ENCODE results near the gene ZNF488. TPM values are rescaled to one million over a fixed set of nuclear protein-coding genes. Genes with fewer than 3 reads are reported as not detected.

The ZNF488 gene
- total RNA-seq, 1 experiment from 2014 or later = 11.8 TPM

DNA sequence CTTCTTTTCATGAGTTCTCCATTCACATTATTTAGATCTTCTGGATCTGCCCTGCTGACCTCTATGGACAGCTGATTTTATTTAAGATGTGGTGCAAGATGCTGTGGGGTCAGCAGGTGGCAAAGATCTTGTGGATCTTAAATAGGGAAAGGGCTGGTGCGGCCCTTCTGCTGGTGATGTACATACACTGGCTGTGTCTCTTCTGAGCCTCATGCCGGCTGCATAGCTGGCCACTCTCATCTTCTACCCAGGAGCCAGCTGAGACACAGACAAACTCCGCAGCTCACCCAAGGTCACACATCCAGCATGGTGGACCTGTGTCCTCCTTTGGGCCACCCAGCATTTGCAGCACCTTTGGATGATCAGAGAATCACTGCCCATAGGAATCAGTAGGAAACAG, 26.2 kb downstream of the ZNF488 start:
- Histone ChIP-seq H3K36me3 (ENCODE audit: control insufficient read depth, insufficient read depth, low read length) (no peaks in the 10 kb centered on the region), H3K4me3 (ENCODE audit: low read depth in 2 of 2, low read length in 2 of 2) (no peak overlapping the region), H3K9me3 (ENCODE audit: control insufficient read depth, insufficient read depth, low read depth, low read length) (no peaks in the 10 kb centered on the region), H3K27ac (ENCODE audit: low read length) (no peak overlapping the region), H3K27me3 (ENCODE audit: control insufficient read depth, insufficient read depth, low read length) (no peaks in the 10 kb centered on the region), H3K4me1 (ENCODE audit: control insufficient read depth, insufficient read depth, low read length) (no peaks in the 10 kb centered on the region)
- POLR2A ChIA-PET = no interaction called here
- CTCF ChIA-PET = no interaction called here
- intact Hi-C loops (cut with micrococcal nuclease; ENCODE audit: unreplicated experiment) (no loop called here), in situ Hi-C loops (cut with HindIII; ENCODE audit: low pct_unique_long_range_greater_than_20kb, low sequenced_read_pairs) (no loop called here)
- no peak for ATAC-seq
- TF ChIP-seq TCF7L2 (IDR thresholded peaks at IDR 0.05; ENCODE audit: low read depth, low read length) = no peak
- TF ChIP-seq CTCF (IDR thresholded peaks at IDR 0.05) = no peak
- no peak for TF ChIP-seq POLR2AphosphoS5 (IDR thresholded peaks at IDR 0.05; ENCODE audit: low read depth, low read length)
- TF ChIP-seq, protein P1, sequence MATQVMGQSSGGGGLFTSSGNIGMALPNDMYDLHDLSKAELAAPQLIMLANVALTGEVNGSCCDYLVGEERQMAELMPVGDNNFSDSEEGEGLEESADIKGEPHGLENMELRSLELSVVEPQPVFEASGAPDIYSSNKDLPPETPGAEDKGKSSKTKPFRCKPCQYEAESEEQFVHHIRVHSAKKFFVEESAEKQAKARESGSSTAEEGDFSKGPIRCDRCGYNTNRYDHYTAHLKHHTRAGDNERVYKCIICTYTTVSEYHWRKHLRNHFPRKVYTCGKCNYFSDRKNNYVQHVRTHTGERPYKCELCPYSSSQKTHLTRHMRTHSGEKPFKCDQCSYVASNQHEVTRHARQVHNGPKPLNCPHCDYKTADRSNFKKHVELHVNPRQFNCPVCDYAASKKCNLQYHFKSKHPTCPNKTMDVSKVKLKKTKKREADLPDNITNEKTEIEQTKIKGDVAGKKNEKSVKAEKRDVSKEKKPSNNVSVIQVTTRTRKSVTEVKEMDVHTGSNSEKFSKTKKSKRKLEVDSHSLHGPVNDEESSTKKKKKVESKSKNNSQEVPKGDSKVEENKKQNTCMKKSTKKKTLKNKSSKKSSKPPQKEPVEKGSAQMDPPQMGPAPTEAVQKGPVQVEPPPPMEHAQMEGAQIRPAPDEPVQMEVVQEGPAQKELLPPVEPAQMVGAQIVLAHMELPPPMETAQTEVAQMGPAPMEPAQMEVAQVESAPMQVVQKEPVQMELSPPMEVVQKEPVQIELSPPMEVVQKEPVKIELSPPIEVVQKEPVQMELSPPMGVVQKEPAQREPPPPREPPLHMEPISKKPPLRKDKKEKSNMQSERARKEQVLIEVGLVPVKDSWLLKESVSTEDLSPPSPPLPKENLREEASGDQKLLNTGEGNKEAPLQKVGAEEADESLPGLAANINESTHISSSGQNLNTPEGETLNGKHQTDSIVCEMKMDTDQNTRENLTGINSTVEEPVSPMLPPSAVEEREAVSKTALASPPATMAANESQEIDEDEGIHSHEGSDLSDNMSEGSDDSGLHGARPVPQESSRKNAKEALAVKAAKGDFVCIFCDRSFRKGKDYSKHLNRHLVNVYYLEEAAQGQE (IDR thresholded peaks at IDR 0.05; ENCODE audit: insufficient read depth in 1 of 2, low read depth in 2 of 2, low read length in 1 of 2) = no peak
- no peak for TF ChIP-seq SIN3A (IDR thresholded peaks at IDR 0.05; ENCODE audit: borderline replicate concordance, insufficient read depth, low read depth, low read length)
- DNase-seq (ENCODE audit: low read depth, low spot score) = no peak
- no TSS peak for BruUV-seq (replicated peaks)

- H3K27me3 ChIP-seq (ENCODE audit: control insufficient read depth, insufficient read depth, low read length) = no peaks in the 10 kb centered on the region
- no peak for TF ChIP-seq POLR2AphosphoS5 (IDR thresholded peaks at IDR 0.05; ENCODE audit: low read depth, low read length)
- no peak for TF ChIP-seq TCF7L2 (IDR thresholded peaks at IDR 0.05; ENCODE audit: low read depth, low read length)
- TF ChIP-seq, protein P1 (IDR thresholded peaks at IDR 0.05; ENCODE audit: insufficient read depth in 1 of 2, low read depth in 2 of 2, low read length in 1 of 2) = no peak
- no peak for TF ChIP-seq SIN3A (IDR thresholded peaks at IDR 0.05; ENCODE audit: borderline replicate concordance, insufficient read depth, low read depth, low read length)
- TF ChIP-seq CTCF (IDR thresholded peaks at IDR 0.05) = no peak
These were observed 26.9 kb downstream of the ZNF488 start for GRCh38 chr10:47357131-47357582.

More at GRCh38 chr10:47357131-47357582, 26.9 kb downstream of the ZNF488 start:
- no TSS peak for BruUV-seq (replicated peaks)
- DNase-seq (ENCODE audit: low read depth, low spot score) (no peak), ATAC-seq (no peak)
- ChIA-PET CTCF (no interaction called here), POLR2A (no interaction called here)
- intact Hi-C loops (cut with micrococcal nuclease; ENCODE audit: unreplicated experiment) = no loop called here
- in situ Hi-C loops (cut with HindIII; ENCODE audit: low pct_unique_long_range_greater_than_20kb, low sequenced_read_pairs) = no loop called here
- H3K4me1 ChIP-seq (ENCODE audit: control insufficient read depth, insufficient read depth, low read length) = no peaks in the 10 kb centered on the region
- H3K36me3 ChIP-seq (ENCODE audit: control insufficient read depth, insufficient read depth, low read length) = no peaks in the 10 kb centered on the region
- H3K4me3 ChIP-seq (ENCODE audit: low read depth in 2 of 2, low read length in 2 of 2) = no peak overlapping the region
- H3K27ac ChIP-seq (ENCODE audit: low read length) = no peak overlapping the region
- no peaks in the 10 kb centered on the region for H3K9me3 ChIP-seq (ENCODE audit: control insufficient read depth, insufficient read depth, low read depth, low read length)
